K562 (cell line): ENCODE measurements around the gene YBEY. TPM values are rescaled to one million over a fixed set of nuclear protein-coding genes. Genes with fewer than 3 reads are reported as not detected.
A peak's percentile ranks its signal among the peaks of the same experiment; 100 is the strongest.

Experiments used
- ATAC-seq: fragments of 200-7000 bp; cut with Tn5 transposase; 3 replicates; pipeline ENCODE4 v1.9.1; 2020; ENCODE audit warnings: moderate library complexity
- BruUV-seq: library from RNA; stranded (reverse); fragments of 400-500 nt; replicated peaks from 2 replicates; lab custom pipeline; 2021; lab: Mats Ljungman, UMichigan
- CTCF ChIA-PET: fragments of 300-600 bp; formaldehyde crosslinking; extraction: SDS; loops from one replicate; lab custom pipeline; 2021; ENCODE audit warnings: low intra/inter-chr PET ratio; lab: Yijun Ruan, JAX
- POLR2A ChIA-PET: fragments of 300-600, 350-650 bp; sonication (Branson Sonifier 250); formaldehyde crosslinking; extraction: SDS; loops from one replicate; lab custom pipeline; 2021; ENCODE audit warnings: antibody characterized with exemption, inconsistent platforms; lab: Yijun Ruan, JAX
- DNase-seq, 4 experiments: peaks; one replicate each; pipeline versions ENCODE4 v3.0.0 to v3.0.0-alpha.2; 2011 to 2018; ENCODE audit warnings: low spot score in 3 of 4, mixed read lengths in 3 of 4; ENCODE audit errors: extremely low read depth in 1 of 4
- FAIRE-seq: peaks from 2 replicates; lab custom pipeline; 2011; peaks lifted over from hg19 to GRCh38; lab: Jason Lieb, UNC
- H2AFZ ChIP-seq: 2 replicates; pipeline ENCODE4 v1.6.0; 2011; ENCODE audit warnings: low read depth, low read length, control low read depth, inconsistent platforms
- H3K27ac ChIP-seq: fragments of 200-600 bp; 3 replicates; pipeline ENCODE4 v1.8.0; 2011; ENCODE audit warnings: low read depth, mild to moderate bottlenecking, control low read depth, inconsistent platforms, low read length, moderate library complexity, mixed read lengths; ENCODE audit errors: extremely low read depth
- H3K27me3 ChIP-seq, 2 experiments: fragments of 300-600 bp in 1 of 2; 2 replicates in 1 of 2; 3 replicates in 1 of 2; pipeline versions ENCODE4 v1.6.0 to v1.8.0; 2011; ENCODE audit warnings: inconsistent platforms in 2 of 2, low read length in 2 of 2, mild to moderate bottlenecking in 1 of 2, mixed read lengths in 1 of 2, moderate library complexity in 1 of 2; ENCODE audit not compliant: control insufficient read depth in 2 of 2, insufficient read depth in 2 of 2
- H3K36me3 ChIP-seq: fragments of 300-600 bp; 3 replicates; pipeline ENCODE4 v1.8.0; 2011; ENCODE audit warnings: mild to moderate bottlenecking, low read length, inconsistent platforms; ENCODE audit not compliant: control insufficient read depth, insufficient read depth
- H3K4me1 ChIP-seq, 2 experiments: fragments of 200-600 bp in 1 of 2; replicated peaks in 1 of 2; 2 replicates in 1 of 2; 3 replicates in 1 of 2; pipeline versions ENCODE4 v1.5.1 to v1.8.0; 2011; ENCODE audit warnings: inconsistent platforms in 2 of 2, low read length in 2 of 2, mild to moderate bottlenecking in 1 of 2, mixed read lengths in 1 of 2, moderate library complexity in 1 of 2; ENCODE audit not compliant: control insufficient read depth in 2 of 2, insufficient read depth in 2 of 2
- H3K4me2 ChIP-seq: 2 replicates; pipeline ENCODE4 v1.6.1; 2011; ENCODE audit warnings: low read length, control low read depth, inconsistent platforms, mixed read lengths; ENCODE audit not compliant: insufficient read depth
- H3K4me3 ChIP-seq: fragments of 200-600 bp; sonication (generic), shearing (Covaris generic); 2 replicates; pipeline ENCODE4 v1.5.1; 2016; ENCODE audit warnings: control low read depth, inconsistent platforms
- H3K79me2 ChIP-seq: fragments of 200-600 bp; 3 replicates; pipeline ENCODE4 v1.8.0; 2011; ENCODE audit warnings: low read length, inconsistent platforms; ENCODE audit not compliant: control insufficient read depth, insufficient read depth
- H3K9ac ChIP-seq, 2 experiments: 2 replicates each; pipeline versions ENCODE4 v1.6.0 to v1.6.1; 2011; ENCODE audit warnings: low read depth in 2 of 2, low read length in 2 of 2, control low read depth in 1 of 2, inconsistent platforms in 1 of 2, mild to moderate bottlenecking in 1 of 2, mixed read lengths in 1 of 2; ENCODE audit not compliant: insufficient read depth in 1 of 2
- H3K9me1 ChIP-seq: one replicate; pipeline ENCODE4 v1.6.0; 2011; ENCODE audit warnings: inconsistent platforms, mild to moderate bottlenecking, low read length, moderate library complexity; ENCODE audit not compliant: control insufficient read depth, insufficient read depth
- H3K9me3 ChIP-seq: replicated peaks from 2 replicates; pipeline ENCODE4 v1.5.1; 2011; ENCODE audit warnings: low read depth, low read length, inconsistent platforms; ENCODE audit not compliant: control insufficient read depth, insufficient read depth
- H4K20me1 ChIP-seq: replicated peaks from 2 replicates; pipeline ENCODE4 v1.6.1; 2011; ENCODE audit warnings: low read length, inconsistent platforms, mixed read lengths; ENCODE audit not compliant: control insufficient read depth, insufficient read depth
- ARNT ChIP-seq, 2 experiments: fragments of 450-650 bp; IDR thresholded peaks; 2 replicates each; pipeline ENCODE4 v1.6.1; 2016; ENCODE audit warnings: mild to moderate bottlenecking in 1 of 2
- CLOCK ChIP-seq: fragments of 250-450 bp; sonication (Bioruptor Pico); IDR thresholded peaks from 2 replicates; pipeline ENCODE4 v1.4.0; 2020; ENCODE audit warnings: mild to moderate bottlenecking, moderate library complexity, borderline replicate concordance
- CTCF ChIP-seq, 3 experiments: IDR thresholded peaks in 2 of 3; conservative IDR thresholded peaks in 1 of 3; 2 replicates each; pipeline ENCODE4 v1.5.1; 2011 to 2012; ENCODE audit warnings: low read length in 3 of 3, mild to moderate bottlenecking in 3 of 3, control low read depth in 2 of 3, improper control_type of control experiment in 1 of 3, inconsistent platforms in 1 of 3, low read depth in 1 of 3, mixed read lengths in 1 of 3, moderate library complexity in 1 of 3; ENCODE audit not compliant: insufficient read depth in 2 of 3
- MEIS2 ChIP-seq: fragments of 450-650 bp; IDR thresholded peaks from 2 replicates; pipeline ENCODE4 v1.6.1; 2014; ENCODE audit warnings: mild to moderate bottlenecking; ENCODE audit not compliant: partially characterized antibody
- POLR3G ChIP-seq: IDR thresholded peaks from 2 replicates; pipeline ENCODE4 v1.6.1; 2011; ENCODE audit not compliant: insufficient read length, insufficient replicate concordance; ENCODE audit errors: extremely low read depth
- ZNF143 ChIP-seq: sonication (generic); formaldehyde crosslinking; IDR thresholded peaks from 2 replicates; pipeline ENCODE4 v1.9.0; 2022; ENCODE audit warnings: mild to moderate bottlenecking, missing genetic modification reagents
- ZNF592 ChIP-seq: fragments of 450-650 bp; IDR thresholded peaks from 2 replicates; pipeline ENCODE4 v1.6.1; 2017; ENCODE audit warnings: antibody characterized with exemption, mild to moderate bottlenecking
- WGBS: fragments of 100-300 bp; shearing (Covaris generic); methylation state at CpG from one replicate; pipeline ENCODE4 v1.1.6; 2016; ENCODE audit warnings: low coverage, mixed read lengths; ENCODE audit not compliant: insufficient coverage; ENCODE audit errors: missing lambda C conversion rate; 5-methylcytosine and 5-hydroxymethylcytosine counted together
- in situ Hi-C: fragments of 300-500 bp; cut with MboI; formaldehyde crosslinking; loops from 4 replicates; pipeline ENCODE4 v1.15.0; 2018; ENCODE audit warnings: inconsistent platforms, mixed read lengths
- intact Hi-C: fragments of 100-400 bp; cut with micrococcal nuclease; formaldehyde crosslinking; loops from 2 replicates; pipeline ENCODE4 v1.14.2; 2022
- polyA plus RNA-seq, 8 experiments: library from polyadenylated mRNA; depleted of rRNA in 4 of 8; stranded (reverse) in 5 of 8; unstranded in 3 of 8; fragments of >200 nt; fragmentation: Nextera tagmentation in 2 of 8; fragmentation: Illumina TruSeq in 1 of 8; extraction: Ambion mirVana in 2 of 8; extraction: Trizol in 1 of 8; gene quantifications; 2 replicates each; pipeline versions ENCODE4 v1.2.1 to v1.2.3, GENCODE V29; 2011 to 2014; ENCODE audit warnings: inconsistent platforms in 1 of 8, missing spikeins in 1 of 8
- total RNA-seq, 7 experiments: library from RNA; depleted of rRNA in 6 of 7; stranded (reverse); fragments of >200 nt in 6 of 7; fragmentation: Illumina TruSeq in 2 of 7; extraction: Trizol in 2 of 7; gene quantifications; 2 replicates each; pipeline versions ENCODE4 v1.2.1 to v1.2.3, GENCODE V29; 2011 to 2021; ENCODE audit warnings: low replicate concordance in 1 of 7
- TF ChIP-seq, protein P1 (sequence below): fragments of 150-350 bp; IDR thresholded peaks from 2 replicates; pipeline ENCODE4 v1.6.1; 2014; ENCODE audit warnings: low read depth, mild to moderate bottlenecking, low read length, borderline replicate concordance

Gene YBEY
- total and polyA plus RNA-seq, 9 of the 15 experiments (the other 6 are each of a cell fraction or from before 2014, with no cell fraction given): 6.4 to 28.0 (median 12.4) TPM

- Histone ChIP-seq H2AFZ (no peak overlapping the region), H3K9me1 (peaks cover 7% of the 10 kb centered on the region), H3K79me2 (no peaks in the 10 kb centered on the region), H3K4me2 (no peak overlapping the region), H3K4me3 (no peak overlapping the region), H4K20me1 (0 out of 2 replicates have a peak, but pooled peaks cover 8% of the 10 kb centered on the region), H3K27ac (no peak overlapping the region), H3K9me3 (no peaks in the 10 kb centered on the region), H3K36me3 (peaks cover 88% of the 10 kb centered on the region), H3K4me1 (peaks cover 0 to 22% of the 10 kb centered on the region in 2 experiments; a peak in 3 of 5 replicates), H3K9ac (peak overlapping the region in 1 of 2 experiments; percentile 69; a peak in 2 of 4 replicates), H3K27me3 (no peaks in the 10 kb centered on the region)
- 94% methylated on average over 16 of the region's 19 CpGs for WGBS
- FAIRE-seq (no peak), DNase-seq (no peak), ATAC-seq (no peak)
- CTCF ChIA-PET: no interaction called here
- no TSS peak for BruUV-seq
- in situ Hi-C loops: no loop called here
- POLR2A ChIA-PET: interaction anchor here (0.6 to 2.8 kb wide), 4 partner anchors 8 to 123 kb away, joined by 3 to 16 read pairs (median 8); no protein-coding TSS in a partner anchor
- intact Hi-C loops: no loop called here
- no peak for TF ChIP-seq POLR3G
- TF ChIP-seq ARNT (IDR thresholded peaks at IDR 0.05): no peak
- no peak for TF ChIP-seq ZNF592
- TF ChIP-seq, protein P1, sequence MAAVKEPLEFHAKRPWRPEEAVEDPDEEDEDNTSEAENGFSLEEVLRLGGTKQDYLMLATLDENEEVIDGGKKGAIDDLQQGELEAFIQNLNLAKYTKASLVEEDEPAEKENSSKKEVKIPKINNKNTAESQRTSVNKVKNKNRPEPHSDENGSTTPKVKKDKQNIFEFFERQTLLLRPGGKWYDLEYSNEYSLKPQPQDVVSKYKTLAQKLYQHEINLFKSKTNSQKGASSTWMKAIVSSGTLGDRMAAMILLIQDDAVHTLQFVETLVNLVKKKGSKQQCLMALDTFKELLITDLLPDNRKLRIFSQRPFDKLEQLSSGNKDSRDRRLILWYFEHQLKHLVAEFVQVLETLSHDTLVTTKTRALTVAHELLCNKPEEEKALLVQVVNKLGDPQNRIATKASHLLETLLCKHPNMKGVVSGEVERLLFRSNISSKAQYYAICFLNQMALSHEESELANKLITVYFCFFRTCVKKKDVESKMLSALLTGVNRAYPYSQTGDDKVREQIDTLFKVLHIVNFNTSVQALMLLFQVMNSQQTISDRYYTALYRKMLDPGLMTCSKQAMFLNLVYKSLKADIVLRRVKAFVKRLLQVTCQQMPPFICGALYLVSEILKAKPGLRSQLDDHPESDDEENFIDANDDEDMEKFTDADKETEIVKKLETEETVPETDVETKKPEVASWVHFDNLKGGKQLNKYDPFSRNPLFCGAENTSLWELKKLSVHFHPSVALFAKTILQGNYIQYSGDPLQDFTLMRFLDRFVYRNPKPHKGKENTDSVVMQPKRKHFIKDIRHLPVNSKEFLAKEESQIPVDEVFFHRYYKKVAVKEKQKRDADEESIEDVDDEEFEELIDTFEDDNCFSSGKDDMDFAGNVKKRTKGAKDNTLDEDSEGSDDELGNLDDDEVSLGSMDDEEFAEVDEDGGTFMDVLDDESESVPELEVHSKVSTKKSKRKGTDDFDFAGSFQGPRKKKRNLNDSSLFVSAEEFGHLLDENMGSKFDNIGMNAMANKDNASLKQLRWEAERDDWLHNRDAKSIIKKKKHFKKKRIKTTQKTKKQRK: no peak
- no peak for TF ChIP-seq ZNF143 (CRISPR knock-in tag)
- TF ChIP-seq CLOCK (CRISPR knock-in tag): no peak
- 0 out of 6 replicates have a peak, but pooled peaks of 1 of the 3 experiments have one; percentile 1 for TF ChIP-seq CTCF (IDR thresholded peaks at IDR 0.05 in 2 of 3, conservative IDR thresholded peaks at IDR 0.05 in 1 of 3; ENCODE audit: insufficient read depth in 2 of 3, low read depth in 1 of 3, low read length in 3 of 3)
- no peak for TF ChIP-seq MEIS2
Measured at GRCh38 chr21:46266946-46267345, 19.2 kb upstream of the YBEY start.
